DND-41 (cell line): ENCODE data around the gene SH3BP2.

ENCODE experiments used
- EZH2 ChIP-seq: IDR thresholded peaks from 3 replicates; pipeline ENCODE4 v1.6.1; 2012; ENCODE audit warnings: borderline replicate concordance, low read depth, mild to moderate bottlenecking, moderate library complexity, low read length, inconsistent platforms; ENCODE audit not compliant: severe bottlenecking
- TF ChIP-seq, protein P1 (sequence below): IDR thresholded peaks from 2 replicates; pipeline ENCODE4 v1.5.1; 2012; ENCODE audit warnings: borderline replicate concordance, low read length, moderate library complexity, mild to moderate bottlenecking; ENCODE audit not compliant: poor library complexity, severe bottlenecking; ENCODE audit errors: extremely low read depth

GRCh38 chr4:2744576-2745270 is 48.2 kb upstream of the SH3BP2 start:
- TF ChIP-seq, protein P1, sequence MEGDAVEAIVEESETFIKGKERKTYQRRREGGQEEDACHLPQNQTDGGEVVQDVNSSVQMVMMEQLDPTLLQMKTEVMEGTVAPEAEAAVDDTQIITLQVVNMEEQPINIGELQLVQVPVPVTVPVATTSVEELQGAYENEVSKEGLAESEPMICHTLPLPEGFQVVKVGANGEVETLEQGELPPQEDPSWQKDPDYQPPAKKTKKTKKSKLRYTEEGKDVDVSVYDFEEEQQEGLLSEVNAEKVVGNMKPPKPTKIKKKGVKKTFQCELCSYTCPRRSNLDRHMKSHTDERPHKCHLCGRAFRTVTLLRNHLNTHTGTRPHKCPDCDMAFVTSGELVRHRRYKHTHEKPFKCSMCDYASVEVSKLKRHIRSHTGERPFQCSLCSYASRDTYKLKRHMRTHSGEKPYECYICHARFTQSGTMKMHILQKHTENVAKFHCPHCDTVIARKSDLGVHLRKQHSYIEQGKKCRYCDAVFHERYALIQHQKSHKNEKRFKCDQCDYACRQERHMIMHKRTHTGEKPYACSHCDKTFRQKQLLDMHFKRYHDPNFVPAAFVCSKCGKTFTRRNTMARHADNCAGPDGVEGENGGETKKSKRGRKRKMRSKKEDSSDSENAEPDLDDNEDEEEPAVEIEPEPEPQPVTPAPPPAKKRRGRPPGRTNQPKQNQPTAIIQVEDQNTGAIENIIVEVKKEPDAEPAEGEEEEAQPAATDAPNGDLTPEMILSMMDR: no peak
- TF ChIP-seq EZH2: no peak
